Left ventricle myocardium superior (tissue), 1 donor: ENCODE results near the gene FAM216B. TPM values are rescaled to one million over a fixed set of nuclear protein-coding genes. Genes with fewer than 3 reads are reported as not detected.
"Not testable (repeated sequence)": the region's sequence is repeated elsewhere in the genome, so short reads cannot be mapped to it uniquely, and the experiment has no call there.

ENCODE experiments used
- ATAC-seq: fragments of 200-7000 bp; cut with Tn5 transposase; one replicate; pipeline ENCODE4 v1.9.1; 2020; ENCODE audit warnings: mild to moderate bottlenecking, moderate library complexity
- DNase-seq: peaks from one replicate; pipeline ENCODE4 v3.0.0-alpha.2; 2020
- intact Hi-C: fragments of 100-400 bp; cut with micrococcal nuclease; formaldehyde crosslinking; loops from one replicate; pipeline ENCODE4 v1.11.0; 2022
- total RNA-seq: library from RNA; stranded (reverse); fragmentation: NEBNext Ultra II Directional; extraction: Animal tissue kit (Norgen Biotek cat#: 25700); gene quantifications from one replicate; pipeline ENCODE4 v1.2.1, GENCODE V29; 2021
- donor health status: DM: no; HTN: yes; CAD: no; lungs with severe emphysema.

The FAM216B gene
- total RNA-seq, 1 donor from 2014 or later = 4.4 TPM

DNA sequence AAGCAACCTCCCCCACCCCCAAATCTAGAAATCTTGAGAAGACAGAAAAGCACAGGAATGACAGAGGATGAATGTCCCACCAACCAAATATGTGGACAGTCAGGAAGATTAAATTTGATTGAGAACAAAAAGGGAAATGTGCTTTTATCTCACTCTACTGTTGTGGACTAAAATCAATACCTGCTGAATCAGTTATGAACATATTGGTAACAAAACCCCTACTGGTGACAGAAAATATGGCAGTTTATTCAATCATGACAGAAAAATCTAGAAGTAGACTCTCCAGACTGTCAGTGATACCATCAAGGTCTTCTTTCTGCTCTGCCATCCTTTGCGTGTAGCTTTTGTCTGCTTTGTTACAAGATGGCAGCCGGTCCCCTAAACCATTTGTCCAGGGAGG lies 35.2 kb downstream of the FAM216B start:
- DNase-seq (no peak), ATAC-seq (no peak)
- intact Hi-C loops = no loop called here

DNA sequence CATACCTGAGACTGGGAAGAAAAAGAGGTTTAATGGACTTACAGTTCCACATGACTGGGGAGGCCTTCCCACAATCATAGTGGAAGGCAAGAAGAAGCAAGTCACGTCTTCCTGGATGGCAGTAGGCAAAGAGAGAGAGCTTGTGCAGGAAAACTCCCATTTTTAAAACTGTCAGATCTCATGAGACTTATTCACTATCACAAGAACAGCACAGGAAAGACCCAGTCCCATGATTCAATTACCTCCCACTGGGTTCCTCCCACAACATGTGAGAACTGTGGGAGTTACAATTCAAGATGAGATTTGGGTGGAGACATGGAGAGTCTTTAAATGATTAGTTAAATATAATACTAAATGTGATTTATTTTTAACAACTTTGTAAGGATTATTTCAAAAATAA lies 38.3 kb downstream of the FAM216B start:
- ATAC-seq, intact Hi-C loops, DNase-seq: not testable (repeated sequence)

DNA sequence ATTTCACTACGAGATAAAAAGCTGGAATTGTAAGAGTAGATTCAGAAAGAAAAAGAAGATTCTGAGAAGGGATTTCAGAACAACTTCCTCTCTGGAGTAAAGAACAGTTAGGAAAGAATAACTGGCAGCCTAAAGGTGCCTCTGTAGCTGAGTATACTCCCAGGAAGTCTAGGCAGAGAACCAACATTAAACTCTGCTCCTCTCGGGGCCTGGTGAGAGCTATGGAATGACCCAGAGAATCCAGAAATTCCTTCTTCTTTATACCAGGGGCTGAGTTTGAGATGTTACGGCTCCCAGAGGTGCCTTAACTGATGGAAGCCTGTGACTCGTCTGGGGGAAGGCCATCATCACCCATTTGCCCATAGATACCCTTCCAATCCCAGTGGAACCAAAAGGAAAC lies 39.1 kb downstream of the FAM216B start:
- intact Hi-C loops = no loop called here
- no peak for DNase-seq

DNA sequence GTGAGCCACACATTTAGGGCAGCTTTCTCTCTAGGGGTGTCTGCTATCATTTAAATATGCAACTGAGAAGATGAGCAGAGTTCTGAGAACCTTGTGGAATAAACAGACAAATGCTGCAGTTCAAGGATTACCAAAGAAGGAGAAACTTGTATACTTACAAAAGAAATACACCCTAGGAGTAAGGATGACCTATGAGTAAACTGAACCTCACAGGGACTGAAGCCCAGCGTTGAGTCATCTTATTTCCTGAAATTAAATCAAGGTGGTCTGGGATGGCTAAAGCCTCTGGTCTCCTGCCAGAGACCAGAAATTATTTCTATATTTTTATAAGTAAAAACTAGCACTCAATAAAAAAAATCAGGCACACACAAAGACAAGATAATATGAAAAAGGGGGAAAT lies 40.1 kb downstream of the FAM216B start:
- DNase-seq (no peak), ATAC-seq (no peak)
- intact Hi-C loops = no loop called here

More for the DNA sequence above, 39.1 kb downstream of the FAM216B start:
- ATAC-seq = no peak

DNA sequence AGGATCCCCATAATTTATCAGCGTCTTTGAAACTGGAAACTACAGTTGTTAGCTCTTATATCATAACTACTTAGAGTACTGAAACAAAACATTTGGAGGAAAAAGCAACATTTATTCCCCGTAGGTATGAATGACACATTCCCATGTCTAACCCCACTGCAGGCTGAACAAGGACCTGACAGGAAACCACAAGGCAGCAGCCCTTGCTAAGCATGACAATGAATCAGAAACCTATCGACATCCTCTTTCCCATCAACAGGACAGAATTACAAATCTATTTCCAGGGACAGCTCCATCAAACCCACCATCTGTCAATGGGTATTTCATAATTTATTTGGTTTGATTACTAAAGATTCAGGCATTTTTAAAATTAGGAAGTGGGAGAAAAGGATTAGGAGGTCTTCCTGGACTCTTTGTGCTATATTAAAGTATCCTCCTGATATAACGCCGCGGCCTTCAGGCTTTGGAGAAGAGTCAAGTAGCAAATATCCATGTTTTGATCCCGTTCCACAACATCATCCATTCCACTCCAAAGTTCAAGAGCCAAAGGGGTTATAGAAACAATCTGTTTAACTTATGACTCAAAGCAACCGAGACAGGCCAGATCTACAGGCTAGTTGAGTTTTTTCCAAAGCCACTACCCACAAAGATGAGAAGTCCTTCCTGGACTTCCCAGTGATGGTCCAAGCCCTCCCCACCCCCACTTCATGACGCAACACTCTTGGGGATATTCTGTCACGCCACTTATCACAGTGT lies 51.1 kb downstream of the FAM216B start:
- ATAC-seq (peak; percentile 50), DNase-seq (no peak)
- intact Hi-C loops = no loop called here

DNA sequence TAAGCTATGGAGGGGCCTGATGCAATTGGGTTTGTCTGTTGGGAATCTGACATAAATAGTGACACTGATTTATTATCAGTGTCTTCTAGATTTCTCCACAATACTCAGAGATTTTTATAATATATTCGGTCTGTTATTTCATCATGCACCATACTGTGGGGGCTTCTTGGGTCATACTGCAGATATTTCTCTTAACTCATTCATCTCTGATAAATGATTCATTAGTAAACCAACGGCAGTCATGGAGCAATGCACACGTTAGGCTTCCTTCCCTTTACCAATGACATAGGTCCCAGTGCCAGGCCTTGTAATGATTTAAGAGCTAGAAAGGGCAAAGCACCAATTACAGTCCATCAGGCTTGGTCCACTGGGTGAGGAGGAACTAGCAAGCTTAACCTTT lies 53.6 kb downstream of the FAM216B start:
- intact Hi-C loops = no loop called here
- DNase-seq = no peak

DNA sequence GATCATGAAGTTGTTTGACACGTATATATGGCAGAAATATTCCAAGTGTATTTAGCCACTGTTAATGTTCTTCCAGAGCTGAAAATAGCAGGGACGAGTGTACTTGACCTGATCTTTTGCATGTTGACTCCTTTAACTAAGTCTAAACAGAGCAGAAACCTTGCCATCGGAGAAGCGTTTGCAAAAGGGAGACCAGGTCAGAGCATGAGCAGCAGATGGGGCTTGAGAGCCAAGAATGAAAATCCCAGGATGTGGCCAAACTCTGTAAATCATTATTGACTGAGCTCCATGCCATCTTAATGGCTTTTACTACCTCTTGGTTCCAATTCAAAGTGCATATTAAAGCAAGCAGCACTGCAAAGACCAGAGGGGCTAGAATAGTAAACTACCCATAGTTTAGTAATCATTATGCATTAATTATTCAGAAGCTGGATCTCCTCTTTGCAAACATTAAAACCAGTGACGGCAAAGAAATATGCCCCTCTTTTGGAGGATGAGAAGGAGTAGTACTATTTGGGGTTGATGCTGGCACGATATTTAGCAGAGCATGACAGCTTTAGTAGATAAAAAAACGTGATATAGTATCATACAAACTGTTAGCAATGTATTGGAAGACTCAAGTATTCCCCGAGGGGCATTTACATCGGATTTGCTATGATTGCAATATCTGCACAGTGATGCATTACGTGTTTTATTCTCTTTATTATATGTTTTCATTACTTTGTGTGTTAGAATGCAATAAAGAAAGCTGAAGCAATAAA lies 55.7 kb downstream of the FAM216B start:
- intact Hi-C loops = no loop called here
- ATAC-seq (no peak), DNase-seq (no peak)

More for the DNA sequence above, 53.6 kb downstream of the FAM216B start:
- ATAC-seq = no peak

Other genes with a start within 250 kb of the FAM216B start
- gene TNFSF11, start 207.4 kb upstream of the FAM216B start, total RNA-seq = not detected
- gene EPSTI1, start 210.7 kb downstream of the FAM216B start, total RNA-seq = 3.0 TPM
- 26.6 TPM for gene DNAJC15, start 242.0 kb downstream of the FAM216B start, total RNA-seq